ENCODE data around the gene SYNGR3.

DNA sequence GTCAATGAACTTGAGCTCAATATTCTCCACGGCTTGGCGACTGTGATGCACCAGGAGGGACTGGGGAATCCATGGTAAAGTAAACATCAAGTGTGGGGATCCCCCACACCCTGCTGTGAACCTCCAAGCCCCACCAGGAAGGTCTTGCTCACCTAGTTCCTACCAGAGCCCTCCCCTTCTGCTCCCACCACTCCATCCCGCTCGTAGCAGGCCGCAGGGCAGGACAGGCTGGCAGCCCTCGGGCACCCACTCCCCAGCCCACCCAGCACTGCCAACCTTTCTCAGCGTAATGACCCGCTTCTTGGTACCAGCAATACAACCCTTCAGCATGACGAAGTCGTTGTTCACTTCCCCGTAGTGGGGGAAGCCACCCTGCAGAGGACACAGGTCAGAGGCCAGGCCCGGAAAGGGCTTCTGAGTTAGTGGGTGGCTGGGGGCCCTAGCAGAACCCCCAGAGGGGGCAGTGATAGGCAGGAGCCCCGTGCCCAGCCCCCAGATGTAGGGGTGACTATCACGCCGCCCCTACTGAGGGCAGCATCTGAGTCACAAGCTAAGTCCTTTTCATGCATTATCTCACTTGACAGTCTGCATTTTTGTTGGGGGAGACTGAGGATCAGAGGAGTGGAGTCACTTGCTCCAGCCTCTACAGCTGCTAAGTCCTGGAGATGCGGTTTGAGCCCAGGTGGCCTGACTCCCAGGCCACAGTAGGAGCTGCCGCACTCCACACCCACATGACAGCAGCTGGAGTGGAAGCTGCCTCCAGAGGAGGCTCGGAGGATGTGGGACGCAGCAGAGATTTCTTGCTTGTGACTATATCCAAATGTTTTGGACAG, 44.0 kb upstream of the SYNGR3 start:
- no peak for TF ChIP-seq POLR2A (IDR thresholded peaks at IDR 0.05; ENCODE audit: low read length)
- TF ChIP-seq GATA1 (IDR thresholded peaks at IDR 0.05; ENCODE audit: low read depth, low read length), result no peak

Measured in erythroblast (primary cell).